HCT116 (cell line): ENCODE measurements around the gene TPM4. TPM values are rescaled to one million over a fixed set of nuclear protein-coding genes. Genes with fewer than 3 reads are reported as not detected.

Experiments used
- ATAC-seq: fragments of 200-7000 bp; cut with Tn5 transposase; 2 replicates; pipeline ENCODE4 v1.9.1; 2020; ENCODE audit warnings: mild to moderate bottlenecking, moderate library complexity
- BruUV-seq: library from RNA; stranded (reverse); fragments of 400-500 nt; replicated peaks from 2 replicates; lab custom pipeline; 2021; lab: Mats Ljungman, UMichigan
- CTCF ChIA-PET: fragments of 300-600 bp; sonication (Branson Sonifier 250); formaldehyde crosslinking; loops from one replicate; lab custom pipeline; 2021; ENCODE audit warnings: antibody characterized with exemption; lab: Charles Lee
- POLR2A ChIA-PET: fragments of 300-600, 350-600 bp; sonication (Branson Sonifier 250); formaldehyde crosslinking; loops from one replicate; lab custom pipeline; 2021; ENCODE audit warnings: antibody characterized with exemption; lab: Charles Lee
- RAD21 ChIA-PET, 2 experiments: fragments of 300-600 bp; sonication (Branson Sonifier 250); formaldehyde crosslinking; loops; one replicate each; lab custom pipeline; 2023; ENCODE audit warnings: low total read pairs in 2 of 2; ENCODE audit not compliant: uncharacterized antibody in 2 of 2, unreplicated experiment in 2 of 2, low non-redundant PET in 1 of 2; lab: Charles Lee
- DNase-seq: peaks from one replicate; pipeline ENCODE4 v3.0.0-alpha.2; 2010; ENCODE audit warnings: low read depth, low spot score
- H2AFZ ChIP-seq: fragments of 200-600 bp; shearing (Covaris generic), sonication (generic); 2 replicates; pipeline ENCODE4 v1.6.1; 2017; ENCODE audit warnings: low read depth, mixed run types, mixed read lengths, antibody characterized with exemption, low read length; ENCODE audit not compliant: poor library complexity, severe bottlenecking
- H3K27ac ChIP-seq: 2 replicates; pipeline ENCODE4 v1.5.1; 2012; ENCODE audit warnings: low read depth, low read length
- H3K27me3 ChIP-seq: fragments of 200-600 bp; sonication (generic); 2 replicates; pipeline ENCODE4 v1.6.1; 2016; ENCODE audit warnings: mixed run types, low read length, mixed read lengths; ENCODE audit not compliant: insufficient read depth
- H3K36me3 ChIP-seq, 2 experiments: fragments of 200-500 bp in 1 of 2; fragments of 200-600 bp in 1 of 2; sonication (Bioruptor generic) in 1 of 2; sonication (generic) in 1 of 2; 2 replicates each; pipeline versions ENCODE4 v1.5.1 to v1.6.1; 2014 to 2016; ENCODE audit warnings: low read length in 2 of 2, inconsistent platforms in 1 of 2, mixed read lengths in 1 of 2, mixed run types in 1 of 2; ENCODE audit not compliant: insufficient read depth in 2 of 2, control insufficient read depth in 1 of 2
- H3K4me1 ChIP-seq, 2 experiments: fragments of 200-600 bp in 1 of 2; sonication (generic) in 1 of 2; 2 replicates each; pipeline versions ENCODE4 v1.5.1 to v1.6.1; 2012 to 2017; ENCODE audit warnings: low read length in 2 of 2, inconsistent platforms in 1 of 2, mild to moderate bottlenecking in 1 of 2, mixed read lengths in 1 of 2, mixed run types in 1 of 2, moderate library complexity in 1 of 2; ENCODE audit not compliant: insufficient read depth in 2 of 2, control insufficient read depth in 1 of 2
- H3K4me2 ChIP-seq: fragments of 200-600 bp; sonication (generic); 2 replicates; pipeline ENCODE4 v1.6.1; 2017; ENCODE audit warnings: mixed run types, low read length, mixed read lengths
- H3K4me3 ChIP-seq, 2 experiments: fragments of 200-600 bp in 1 of 2; sonication (generic) in 1 of 2; replicated peaks in 1 of 2; 2 replicates each; pipeline ENCODE4 v1.5.1; 2011 to 2016; ENCODE audit warnings: low read length in 2 of 2, control low read depth in 1 of 2, low read depth in 1 of 2, mild to moderate bottlenecking in 1 of 2, mixed read lengths in 1 of 2, mixed run types in 1 of 2
- H3K79me2 ChIP-seq: fragments of 200-600 bp; sonication (generic); 2 replicates; pipeline ENCODE4 v1.6.1; 2017; ENCODE audit warnings: mild to moderate bottlenecking, mixed run types, low read length, moderate library complexity, mixed read lengths; ENCODE audit not compliant: insufficient read depth
- H3K9ac ChIP-seq: fragments of 200-600 bp; sonication (generic); 2 replicates; pipeline ENCODE4 v1.6.1; 2016; ENCODE audit warnings: low read length, mixed read lengths
- H3K9me2 ChIP-seq: fragments of 200-600 bp; sonication (generic), shearing (Covaris generic); 2 replicates; pipeline ENCODE4 v1.6.1; 2017; ENCODE audit warnings: mixed run types, mild to moderate bottlenecking, moderate library complexity; ENCODE audit not compliant: insufficient read depth
- H3K9me3 ChIP-seq, 2 experiments: fragments of 200-500 bp in 1 of 2; fragments of 200-600 bp in 1 of 2; sonication (Bioruptor generic) in 1 of 2; sonication (generic) in 1 of 2; 2 replicates each; pipeline ENCODE4 v1.6.1; 2014 to 2017; ENCODE audit warnings: low read length in 2 of 2, mixed read lengths in 2 of 2, inconsistent platforms in 1 of 2, low read depth in 1 of 2, mild to moderate bottlenecking in 1 of 2, mixed run types in 1 of 2, moderate library complexity in 1 of 2; ENCODE audit not compliant: control insufficient read depth in 1 of 2, insufficient read depth in 1 of 2
- H4K20me1 ChIP-seq: fragments of 200-600 bp; sonication (generic), shearing (Covaris generic); 2 replicates; pipeline ENCODE4 v1.6.1; 2017; ENCODE audit warnings: mixed run types, mild to moderate bottlenecking, moderate library complexity; ENCODE audit not compliant: insufficient read depth
- CBX3 ChIP-seq: IDR thresholded peaks from 2 replicates; pipeline ENCODE4 v1.6.1; 2012; ENCODE audit warnings: low read depth
- CTCF ChIP-seq, 3 experiments: fragments of 200-600 bp in 1 of 3; sonication (generic) in 1 of 3; IDR thresholded peaks in 2 of 3; conservative IDR thresholded peaks in 1 of 3; 2 replicates each; pipeline ENCODE4 v1.5.1; 2012 to 2017; ENCODE audit warnings: low read depth in 2 of 3, low read length in 2 of 3, antibody characterized with exemption in 1 of 3, borderline replicate concordance in 1 of 3, control low read depth in 1 of 3, mild to moderate bottlenecking in 1 of 3, mixed read lengths in 1 of 3, mixed run types in 1 of 3, moderate library complexity in 1 of 3; ENCODE audit not compliant: insufficient read depth in 1 of 3
- ELF1 ChIP-seq: IDR thresholded peaks from 2 replicates; pipeline ENCODE4 v1.6.1; 2012; ENCODE audit warnings: low read depth, borderline replicate concordance
- EZH2 ChIP-seq: fragments of 200-600 bp; sonication (generic); IDR thresholded peaks from 2 replicates; pipeline ENCODE4 v1.6.1; 2017; ENCODE audit warnings: antibody characterized with exemption, mixed run types
- JUND ChIP-seq: IDR thresholded peaks from 2 replicates; pipeline ENCODE4 v1.6.1; 2012
- POLR2A ChIP-seq: IDR thresholded peaks from 2 replicates; pipeline ENCODE4 v1.7.0; 2011; ENCODE audit warnings: borderline replicate concordance; ENCODE audit not compliant: insufficient read depth, insufficient read length; ENCODE audit errors: extremely low read depth
- POLR2AphosphoS5 ChIP-seq: IDR thresholded peaks from 2 replicates; pipeline ENCODE4 v1.6.1; 2011; ENCODE audit warnings: mild to moderate bottlenecking, low read depth, low read length, moderate library complexity
- RAD21 ChIP-seq: IDR thresholded peaks from 2 replicates; pipeline ENCODE4 v1.6.1; 2012; ENCODE audit warnings: low read depth, mild to moderate bottlenecking
- SIN3A ChIP-seq: IDR thresholded peaks from 2 replicates; pipeline ENCODE4 v1.6.1; 2012; ENCODE audit warnings: low read depth
- SP1 ChIP-seq: IDR thresholded peaks from 2 replicates; pipeline ENCODE4 v1.6.1; 2012; ENCODE audit warnings: low read depth
- TCF7L2 ChIP-seq: IDR thresholded peaks from 2 replicates; pipeline ENCODE4 v1.7.0; 2011; ENCODE audit warnings: borderline replicate concordance, inconsistent platforms; ENCODE audit not compliant: insufficient read depth, insufficient read length; ENCODE audit errors: extremely low read depth
- YY1 ChIP-seq: IDR thresholded peaks from 2 replicates; pipeline ENCODE4 v1.6.1; 2011; ENCODE audit warnings: low read length, low read depth, moderate library complexity, mild to moderate bottlenecking; ENCODE audit not compliant: insufficient replicate concordance; ENCODE audit errors: extremely low read depth
- ZNF274 ChIP-seq: fragments of 200-500 bp; sonication (Bioruptor generic); IDR thresholded peaks from 2 replicates; pipeline ENCODE4 v1.6.1; 2014; ENCODE audit warnings: mild to moderate bottlenecking, low read depth, low read length, inconsistent platforms
- intact Hi-C: fragments of 100-400 bp; cut with micrococcal nuclease; formaldehyde crosslinking; loops from 2 replicates; pipeline ENCODE4 v1.10.0; 2022
- total RNA-seq: library from RNA; stranded (reverse); gene quantifications from one replicate; pipeline ENCODE4 v1.2.1, GENCODE V29; 2021; ENCODE audit not compliant: unreplicated experiment

Gene TPM4
- total RNA-seq, 1 experiment from 2014 or later, result 275 TPM

GRCh38 chr19:16106121-16106520, 29.8 kb downstream of the TPM4 start:
- CTCF ChIA-PET, result interaction anchor here (0.9 kb wide), 1 partner anchor 64 kb away, joined by 4 read pairs; no protein-coding TSS in a partner anchor
- DNase-seq (no peak), ATAC-seq (no peak)
- RAD21 ChIA-PET, result interaction anchor here in 1 of 2 experiments (0.6 kb wide), 1 partner anchor 76 kb away, joined by 4 read pairs; no protein-coding TSS in a partner anchor
- Histone ChIP-seq H3K27me3 (no peaks in the 10 kb centered on the region), H3K9me3 (no peaks in the 10 kb centered on the region), H4K20me1 (no peaks in the 10 kb centered on the region), H3K4me3 (no peak overlapping the region), H3K9ac (no peak overlapping the region), H3K36me3 (peaks cover 3 to 15% of the 10 kb centered on the region in 2 experiments; a peak in 1 of 4 replicates), H3K27ac (no peak overlapping the region), H3K79me2 (no peaks in the 10 kb centered on the region), H3K9me2 (no peaks in the 10 kb centered on the region), H2AFZ (no peak overlapping the region), H3K4me2 (no peak overlapping the region), H3K4me1 (peaks cover 6 to 11% of the 10 kb centered on the region in 2 experiments)
- no peak for TF ChIP-seq SIN3A
- TF ChIP-seq ELF1, result no peak
- TF ChIP-seq RAD21, result no peak
- TF ChIP-seq POLR2A, result no peak
- TF ChIP-seq TCF7L2, result no peak
- TF ChIP-seq CTCF (IDR thresholded peaks at IDR 0.05 in 2 of 3, conservative IDR thresholded peaks at IDR 0.05 in 1 of 3; ENCODE audit: borderline replicate concordance in 1 of 3, insufficient read depth in 1 of 3, low read depth in 2 of 3, low read length in 2 of 3), result no peak
- TF ChIP-seq JUND, result no peak
- no peak for TF ChIP-seq ZNF274
- TF ChIP-seq SP1, result no peak
- TF ChIP-seq POLR2AphosphoS5, result no peak
- no peak for TF ChIP-seq CBX3
- no peak for TF ChIP-seq EZH2
- TF ChIP-seq YY1, result no peak
- POLR2A ChIA-PET, result no interaction called here
- no TSS peak for BruUV-seq
- intact Hi-C loops, result no loop called here
